ENCODE measurements around the gene SCN2A.

Gene SCN2A

GRCh38 chr2:165239230-165239629, at the start of gene SCN2A:
SCN2A (plus strand) TSS chr2:165239414; CDS start chr2:165295824, 56,410 bp downstream.
- no peak for DNase-seq

- no peak for DNase-seq
These were observed 48.0 kb upstream of the SCN2A start for GRCh38 chr2:165191096-165191728.

- DNase-seq: no peak
These were observed 46.5 kb upstream of the SCN2A start for GRCh38 chr2:165192729-165193128.

GRCh38 chr2:165193178-165193777, 45.9 kb upstream of the SCN2A start:
- no peak for DNase-seq

- DNase-seq: no peak
These were observed 42.8 kb upstream of the SCN2A start for GRCh38 chr2:165196411-165196810.

GRCh38 chr2:165197346-165197745, 41.9 kb upstream of the SCN2A start:
- DNase-seq: no peak

- no peak for DNase-seq
These were observed 41.0 kb upstream of the SCN2A start for GRCh38 chr2:165198181-165198580.

- DNase-seq: no peak
These were observed 37.0 kb upstream of the SCN2A start for GRCh38 chr2:165202239-165202638.

GRCh38 chr2:165203689-165204559, 35.3 kb upstream of the SCN2A start, which contains the start of gene SCN3A:
SCN3A (minus strand) TSS chr2:165204050; CDS start chr2:165176394, 27,656 bp downstream.
- DNase-seq: no peak

GRCh38 chr2:165205865-165206264, 33.3 kb upstream of the SCN2A start:
- DNase-seq: no peak

- no peak for DNase-seq
These were observed 31.1 kb upstream of the SCN2A start for GRCh38 chr2:165208094-165208493.

- DNase-seq: no peak
These were observed 25.1 kb upstream of the SCN2A start for GRCh38 chr2:165214093-165214492.

GRCh38 chr2:165219481-165219880, 19.7 kb upstream of the SCN2A start:
- DNase-seq: no peak

GRCh38 chr2:165224941-165225340, 14.3 kb upstream of the SCN2A start:
- no peak for DNase-seq

GRCh38 chr2:165227571-165227970, 11.6 kb upstream of the SCN2A start:
- no peak for DNase-seq

GRCh38 chr2:165237056-165237455, 2.2 kb upstream of the SCN2A start:
- DNase-seq: no peak

- no peak for DNase-seq
These were observed 919 bp upstream of the SCN2A start for GRCh38 chr2:165238295-165238694.

GRCh38 chr2:165239856-165240515, 772 bp downstream of the SCN2A start:
- no peak for DNase-seq

GRCh38 chr2:165240916-165241315, 1.7 kb downstream of the SCN2A start:
- no peak for DNase-seq

GRCh38 chr2:165245081-165245793, 6.0 kb downstream of the SCN2A start:
- DNase-seq: no peak

GRCh38 chr2:165248238-165248637, 9.0 kb downstream of the SCN2A start:
- no peak for DNase-seq

GRCh38 chr2:165251366-165251765, 12.2 kb downstream of the SCN2A start:
- no peak for DNase-seq

- DNase-seq: no peak
These were observed 14.0 kb downstream of the SCN2A start for GRCh38 chr2:165253178-165253577.
